Prostate gland (tissue), 2 donors: ENCODE measurements around the gene TEKT3. TPM values are rescaled to one million over a fixed set of nuclear protein-coding genes. Genes with fewer than 3 reads are reported as not detected.

ENCODE experiments used
- DNase-seq: peaks from one replicate; pipeline ENCODE4 v3.0.0-alpha.2; 2019; ENCODE audit warnings: low spot score
- H3K27ac ChIP-seq, 2 donors: fragments of 200-600 bp; sonication (generic); 2 replicates each; pipeline ENCODE4 v1.5.1; 2017 to 2019
- H3K27me3 ChIP-seq: fragments of 200-600 bp; sonication (generic); replicated peaks from 2 replicates; pipeline ENCODE4 v1.5.1; 2019; ENCODE audit not compliant: insufficient read depth
- H3K36me3 ChIP-seq, 2 donors: fragments of 200-600 bp; sonication (generic); 1 replicate in 1 of 2; 2 replicates in 1 of 2; pipeline versions ENCODE4 v1.5.1 to v1.8.1; 2017 to 2019
- H3K4me1 ChIP-seq: fragments of 200-600 bp; sonication (generic); replicated peaks from 2 replicates; pipeline ENCODE4 v1.5.1; 2019
- H3K4me3 ChIP-seq, 2 donors: fragments of 200-600 bp; sonication (generic); 2 replicates each; pipeline ENCODE4 v1.5.1; 2017 to 2019
- H3K9me3 ChIP-seq: fragments of 200-600 bp; sonication (generic); 2 replicates; pipeline ENCODE4 v1.5.1; 2017
- CTCF ChIP-seq, 4 experiments: fragments of 200-600 bp in 2 of 4; fragments of 450-650 bp in 2 of 4; sonication (generic) in 2 of 4; IDR thresholded peaks; 1 replicate in 3 of 4; 2 replicates in 1 of 4; pipeline ENCODE4 v1.5.1; 2016 to 2019; ENCODE audit warnings: antibody characterized with exemption in 4 of 4, mild to moderate bottlenecking in 2 of 4, moderate library complexity in 2 of 4
- POLR2A ChIP-seq: fragments of 450-650 bp; IDR thresholded peaks from one replicate; pipeline ENCODE4 v1.6.1; 2016; ENCODE audit warnings: antibody characterized with exemption, mild to moderate bottlenecking
- POLR2AphosphoS5 ChIP-seq: sonication (generic); formaldehyde crosslinking; IDR thresholded peaks from one replicate; pipeline ENCODE4 v1.6.1; 2017; ENCODE audit warnings: antibody characterized with exemption
- WGBS: methylation state at CpG from one replicate; pipeline ENCODE4 v1.1.5; 2018; 5-methylcytosine and 5-hydroxymethylcytosine counted together
- intact Hi-C: fragments of 100-400 bp; cut with DNase I; formaldehyde crosslinking; loops from one replicate; pipeline ENCODE4 v1.14.2; 2022
- total RNA-seq, 2 donors: library from RNA; depleted of rRNA; stranded (reverse); fragments of >200 nt; gene quantifications; one replicate each; pipeline ENCODE4 v1.1.0, GENCODE V29; 2016

The TEKT3 gene
- total RNA-seq, 2 donors from 2014 or later: 3.2 TPM; not detected in 1

- TF ChIP-seq POLR2AphosphoS5 (no peak), CTCF (IDR thresholded peaks at IDR 0.05) (no peak), POLR2A (no peak)
- H3K9me3 ChIP-seq: no peaks in the 10 kb centered on the region
- intact Hi-C loops: no loop called here
- no peak overlapping the region for H3K27ac ChIP-seq
- 22% methylated on average over 4 of the region's 4 CpGs for WGBS
- H3K27me3 ChIP-seq: no peaks in the 10 kb centered on the region
- no peak overlapping the region for H3K4me3 ChIP-seq
- no peaks in the 10 kb centered on the region for H3K4me1 ChIP-seq
- no peak for DNase-seq
- no peaks in the 10 kb centered on the region for H3K36me3 ChIP-seq
These were observed 6.6 kb upstream of the TEKT3 start for GRCh38 chr17:15348021-15348420.

- H3K9me3 ChIP-seq: no peaks in the 10 kb centered on the region
- no peaks in the 10 kb centered on the region for H3K4me1 ChIP-seq
- intact Hi-C loops: no loop called here
- TF ChIP-seq POLR2A (no peak), POLR2AphosphoS5 (no peak), CTCF (IDR thresholded peaks at IDR 0.05) (no peak)
- no peak for DNase-seq
- WGBS: 82% methylated on average over 13 of the region's 13 CpGs
- no peak overlapping the region for H3K4me3 ChIP-seq
- no peak overlapping the region for H3K27ac ChIP-seq
- no peaks in the 10 kb centered on the region for H3K36me3 ChIP-seq
- H3K27me3 ChIP-seq: no peaks in the 10 kb centered on the region
These were observed 4.7 kb upstream of the TEKT3 start for GRCh38 chr17:15346066-15346595.

- TF ChIP-seq POLR2A (no peak), POLR2AphosphoS5 (no peak), CTCF (IDR thresholded peaks at IDR 0.05) (no peak)
- no peaks in the 10 kb centered on the region for H3K36me3 ChIP-seq
- no peak overlapping the region for H3K27ac ChIP-seq
- DNase-seq: no peak
- no peaks in the 10 kb centered on the region for H3K4me1 ChIP-seq
- no peaks in the 10 kb centered on the region for H3K9me3 ChIP-seq
- H3K27me3 ChIP-seq: no peaks in the 10 kb centered on the region
- WGBS: 85% methylated on average over 4 of the region's 4 CpGs
- intact Hi-C loops: no loop called here
- H3K4me3 ChIP-seq: no peak overlapping the region
These were observed 2.4 kb upstream of the TEKT3 start for GRCh38 chr17:15343749-15344148.

GRCh38 chr17:15342460-15342859, 1.1 kb upstream of the TEKT3 start:
- no peaks in the 10 kb centered on the region for H3K9me3 ChIP-seq
- TF ChIP-seq POLR2AphosphoS5: no peak
- TF ChIP-seq CTCF (IDR thresholded peaks at IDR 0.05): no peak
- TF ChIP-seq POLR2A: no peak
- no peak overlapping the region for H3K27ac ChIP-seq
- no peaks in the 10 kb centered on the region for H3K36me3 ChIP-seq
- H3K4me3 ChIP-seq: no peak overlapping the region
- H3K4me1 ChIP-seq: no peaks in the 10 kb centered on the region
- intact Hi-C loops: no loop called here
- WGBS: 75% methylated on average over 7 of the region's 7 CpGs
- no peaks in the 10 kb centered on the region for H3K27me3 ChIP-seq
- DNase-seq: no peak

- H3K27ac ChIP-seq: no peak overlapping the region
- 77% methylated on average over 3 of the region's 3 CpGs for WGBS
- intact Hi-C loops: no loop called here
- TF ChIP-seq CTCF (IDR thresholded peaks at IDR 0.05) (no peak), POLR2AphosphoS5 (no peak), POLR2A (no peak)
- no peaks in the 10 kb centered on the region for H3K27me3 ChIP-seq
- peak overlapping the region in 1 of 2 donors; percentile 17 for H3K4me3 ChIP-seq
- no peak for DNase-seq
- H3K4me1 ChIP-seq: no peaks in the 10 kb centered on the region
- no peaks in the 10 kb centered on the region for H3K9me3 ChIP-seq
- H3K36me3 ChIP-seq: no peaks in the 10 kb centered on the region
These were observed 569 bp upstream of the TEKT3 start for GRCh38 chr17:15341966-15342365.
